ENCODE measurements around the gene LFNG.

DNA sequence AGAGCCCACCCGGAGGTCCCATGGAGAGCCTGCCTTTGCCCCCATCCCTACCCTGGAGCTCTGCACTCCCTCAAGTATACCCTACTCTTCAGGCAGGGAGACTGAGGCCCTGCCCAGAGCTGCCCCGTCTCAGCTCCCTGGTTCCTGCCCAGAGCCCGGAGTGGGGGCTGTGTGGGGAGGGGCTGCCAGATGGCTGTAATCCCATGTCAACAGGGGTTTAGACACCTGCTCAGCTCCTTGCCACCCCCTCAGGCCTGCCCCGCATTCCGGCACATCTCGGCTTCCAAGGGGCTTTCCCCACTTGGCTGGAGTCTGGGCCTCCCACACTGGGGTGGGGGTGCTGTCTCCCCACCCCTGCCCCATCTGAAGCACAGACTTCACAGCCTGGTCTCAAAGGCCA, 20.9 kb upstream of the LFNG start:
- no peak for TF ChIP-seq SUZ12 (IDR thresholded peaks at IDR 0.05)
- no peak for TF ChIP-seq FOXK2 (IDR thresholded peaks at IDR 0.05)
- TF ChIP-seq SP1 (IDR thresholded peaks at IDR 0.05) = no peak
- no peak for TF ChIP-seq L3MBTL2 (conservative IDR thresholded peaks at IDR 0.05)
- no peak for TF ChIP-seq PKNOX1 (IDR thresholded peaks at IDR 0.05)

Measured in HEK293T (cell line).